ENCODE results near the gene PRKCE.

Gene PRKCE

GRCh38 chr2:45696708-45697107 lies 45.2 kb downstream of the PRKCE start:
- no peak overlapping the region for H3K4me3 ChIP-seq (ENCODE audit: low read depth, low read length)
- TF ChIP-seq, protein P1, sequence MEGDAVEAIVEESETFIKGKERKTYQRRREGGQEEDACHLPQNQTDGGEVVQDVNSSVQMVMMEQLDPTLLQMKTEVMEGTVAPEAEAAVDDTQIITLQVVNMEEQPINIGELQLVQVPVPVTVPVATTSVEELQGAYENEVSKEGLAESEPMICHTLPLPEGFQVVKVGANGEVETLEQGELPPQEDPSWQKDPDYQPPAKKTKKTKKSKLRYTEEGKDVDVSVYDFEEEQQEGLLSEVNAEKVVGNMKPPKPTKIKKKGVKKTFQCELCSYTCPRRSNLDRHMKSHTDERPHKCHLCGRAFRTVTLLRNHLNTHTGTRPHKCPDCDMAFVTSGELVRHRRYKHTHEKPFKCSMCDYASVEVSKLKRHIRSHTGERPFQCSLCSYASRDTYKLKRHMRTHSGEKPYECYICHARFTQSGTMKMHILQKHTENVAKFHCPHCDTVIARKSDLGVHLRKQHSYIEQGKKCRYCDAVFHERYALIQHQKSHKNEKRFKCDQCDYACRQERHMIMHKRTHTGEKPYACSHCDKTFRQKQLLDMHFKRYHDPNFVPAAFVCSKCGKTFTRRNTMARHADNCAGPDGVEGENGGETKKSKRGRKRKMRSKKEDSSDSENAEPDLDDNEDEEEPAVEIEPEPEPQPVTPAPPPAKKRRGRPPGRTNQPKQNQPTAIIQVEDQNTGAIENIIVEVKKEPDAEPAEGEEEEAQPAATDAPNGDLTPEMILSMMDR (IDR thresholded peaks at IDR 0.05; ENCODE audit: borderline replicate concordance, insufficient read depth, low read depth, low read length): no peak

DNA sequence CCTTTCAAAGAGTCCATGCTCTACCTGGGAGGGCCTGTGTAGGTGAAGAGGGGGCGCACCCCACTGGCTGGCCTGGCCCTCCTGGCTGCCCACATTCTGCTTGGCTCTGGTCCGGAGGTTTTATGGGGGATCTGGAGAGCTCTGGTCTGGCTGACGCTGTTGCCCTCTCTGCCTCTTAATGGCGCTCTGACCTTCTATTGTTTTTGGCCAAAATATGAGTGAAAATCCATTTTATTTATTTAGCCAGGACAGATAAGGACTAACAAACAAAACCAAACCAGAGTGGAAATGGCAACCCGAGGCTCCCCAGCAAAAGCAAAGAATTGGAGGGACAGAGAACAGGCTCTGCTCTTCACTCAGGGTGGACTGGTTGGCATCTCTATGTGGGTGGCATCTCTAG lies 45.7 kb downstream of the PRKCE start:
- H3K4me3 ChIP-seq (ENCODE audit: low read depth, low read length): no peak overlapping the region
- TF ChIP-seq, protein P1 (IDR thresholded peaks at IDR 0.05; ENCODE audit: borderline replicate concordance, insufficient read depth, low read depth, low read length): no peak

GRCh38 chr2:45698554-45698953 lies 47.1 kb downstream of the PRKCE start:
- H3K4me3 ChIP-seq (ENCODE audit: low read depth, low read length): no peak overlapping the region
- TF ChIP-seq, protein P1 (IDR thresholded peaks at IDR 0.05; ENCODE audit: borderline replicate concordance, insufficient read depth, low read depth, low read length): no peak

DNA sequence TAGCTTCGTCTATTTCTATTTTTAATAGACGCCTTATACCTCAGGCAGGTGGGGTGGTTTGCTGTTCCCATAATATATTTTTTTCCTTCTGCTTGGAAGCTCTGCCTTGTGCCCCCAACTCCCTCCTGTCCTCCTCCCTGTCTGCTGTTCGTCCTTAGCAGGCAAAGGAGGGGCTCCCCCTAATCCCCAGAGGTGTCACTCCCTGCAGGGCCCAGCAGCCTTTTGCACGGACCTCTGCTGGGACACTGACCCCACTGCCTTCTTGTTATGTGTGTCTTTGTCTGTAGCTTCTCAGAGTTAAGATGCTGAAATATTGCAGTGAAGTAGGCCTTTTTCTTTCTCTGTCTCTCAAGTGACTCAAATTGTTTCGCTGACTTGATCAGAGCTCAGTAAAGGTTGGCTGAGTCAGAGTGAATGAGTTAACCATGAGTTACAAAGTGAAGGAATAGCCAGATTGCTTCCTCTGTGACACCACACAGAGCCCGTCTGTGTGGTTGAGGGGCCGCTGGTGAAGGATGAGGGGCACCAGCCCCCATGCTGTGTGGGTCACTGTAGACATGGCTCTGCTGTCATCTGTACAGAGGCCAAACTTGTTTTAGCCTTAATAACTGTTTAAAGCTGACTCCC lies 47.7 kb downstream of the PRKCE start:
- H3K4me3 ChIP-seq (ENCODE audit: low read depth, low read length): no peak overlapping the region
- TF ChIP-seq, protein P1 (IDR thresholded peaks at IDR 0.05; ENCODE audit: borderline replicate concordance, insufficient read depth, low read depth, low read length): no peak

- H3K4me3 ChIP-seq (ENCODE audit: low read depth, low read length): no peak overlapping the region
- TF ChIP-seq, protein P1 (IDR thresholded peaks at IDR 0.05; ENCODE audit: borderline replicate concordance, insufficient read depth, low read depth, low read length): no peak
Measured at GRCh38 chr2:45700407-45701013, 49.0 kb downstream of the PRKCE start.

DNA sequence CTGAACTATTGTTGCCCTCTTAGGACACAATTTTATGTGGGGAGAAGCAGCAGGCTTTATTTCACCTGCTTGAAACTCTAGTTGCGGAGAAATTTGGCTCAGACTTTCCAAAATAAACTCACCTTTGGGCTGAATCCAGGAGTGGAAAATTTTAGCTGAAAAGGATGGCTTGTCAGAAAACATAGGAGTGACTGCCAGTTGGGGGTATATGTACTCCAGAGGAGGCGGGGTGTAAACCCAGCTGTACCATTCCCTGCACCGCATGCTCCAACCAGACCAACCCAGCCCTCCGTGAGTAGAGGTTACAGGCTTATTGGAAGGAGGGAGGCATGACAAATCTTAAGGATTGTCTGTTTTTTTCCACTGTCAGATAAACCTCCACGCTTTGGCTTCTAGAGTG lies 53.8 kb downstream of the PRKCE start:
- TF ChIP-seq, protein P1 (IDR thresholded peaks at IDR 0.05; ENCODE audit: borderline replicate concordance, insufficient read depth, low read depth, low read length): no peak
- H3K4me3 ChIP-seq (ENCODE audit: low read depth, low read length): no peak overlapping the region

DNA sequence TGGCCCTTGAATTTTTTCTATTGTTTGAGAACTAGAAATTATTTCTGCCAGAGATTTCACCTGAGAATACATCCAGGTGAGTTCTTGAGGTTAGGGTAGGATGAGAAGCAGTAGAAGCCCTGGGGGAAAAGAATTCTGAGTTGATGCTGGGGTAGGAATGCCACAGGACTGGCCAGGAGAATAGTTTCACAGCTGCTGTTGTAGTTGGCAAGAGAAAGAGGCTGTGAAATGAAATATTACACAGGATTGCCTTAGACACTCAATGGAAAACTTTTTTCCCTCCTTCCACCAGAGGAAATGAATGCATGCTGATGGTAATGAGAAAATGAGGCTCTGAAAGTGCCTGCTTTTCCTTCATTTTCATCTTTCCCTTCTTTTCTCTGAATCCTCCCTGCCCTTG lies 54.6 kb downstream of the PRKCE start:
- TF ChIP-seq, protein P1 (IDR thresholded peaks at IDR 0.05; ENCODE audit: borderline replicate concordance, insufficient read depth, low read depth, low read length): no peak
- no peak overlapping the region for H3K4me3 ChIP-seq (ENCODE audit: low read depth, low read length)
